ENCODE results near the gene CYP2R1. TPM values are rescaled to one million over a fixed set of nuclear protein-coding genes. Genes with fewer than 3 reads are reported as not detected.

The CYP2R1 gene
- total RNA-seq, 1 experiment from 2014 or later, result 5.6 TPM

DNA sequence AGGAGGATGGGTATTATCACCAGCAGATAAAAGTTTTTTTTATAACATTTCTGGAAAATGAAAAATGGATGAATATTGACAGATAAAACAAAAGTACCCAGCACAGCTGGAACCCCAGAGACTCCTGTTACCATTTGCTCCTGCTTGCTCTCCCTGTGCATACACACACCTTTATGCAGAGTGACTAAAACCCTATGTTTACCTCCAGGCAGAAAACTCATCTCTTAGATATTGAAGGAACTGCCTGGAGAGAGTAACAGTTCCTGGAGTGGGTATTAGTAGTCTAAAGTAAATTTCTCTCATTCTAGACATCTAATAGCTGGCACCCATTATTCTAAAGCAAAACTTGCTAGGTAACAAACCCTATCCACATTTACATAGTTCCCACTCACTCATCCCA lies 38.0 kb downstream of the CYP2R1 start:
- DNase-seq (ENCODE audit: low read depth), result no peak
- in situ Hi-C loops (cut with HindIII; ENCODE audit: low pct_unique_long_range_greater_than_20kb, low sequenced_read_pairs), result no loop called here

DNA sequence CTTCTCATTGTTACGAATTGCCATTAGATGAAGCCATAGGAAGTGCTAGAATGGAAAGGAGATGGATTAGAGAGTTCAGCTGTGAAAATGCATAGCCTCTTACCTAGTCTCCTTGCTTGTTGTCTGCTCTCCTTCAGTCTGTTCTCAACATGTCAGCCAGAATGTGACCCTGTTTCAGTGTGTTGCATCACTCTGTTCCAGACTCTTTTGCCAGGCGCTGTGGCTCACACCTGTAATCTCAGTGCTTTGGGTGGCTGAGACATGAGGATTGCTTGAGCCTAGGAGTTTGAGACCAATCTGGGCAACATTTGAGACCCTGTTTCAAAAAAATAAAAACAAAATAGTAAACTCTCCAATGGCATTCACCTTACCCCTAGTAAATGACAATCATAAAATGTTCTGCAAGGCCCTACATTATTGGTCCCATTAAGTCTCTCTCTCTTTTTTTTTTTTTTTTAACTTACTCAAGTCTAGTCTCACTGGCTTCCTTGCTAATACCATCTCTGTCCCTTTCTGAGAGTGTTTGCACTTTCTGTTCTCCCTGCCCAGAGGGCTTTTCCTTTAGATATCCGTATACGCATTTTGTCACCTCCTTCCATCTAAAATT lies 39.4 kb downstream of the CYP2R1 start:
- in situ Hi-C loops (cut with HindIII; ENCODE audit: low pct_unique_long_range_greater_than_20kb, low sequenced_read_pairs), result no loop called here
- DNase-seq (ENCODE audit: low read depth), result no peak

DNA sequence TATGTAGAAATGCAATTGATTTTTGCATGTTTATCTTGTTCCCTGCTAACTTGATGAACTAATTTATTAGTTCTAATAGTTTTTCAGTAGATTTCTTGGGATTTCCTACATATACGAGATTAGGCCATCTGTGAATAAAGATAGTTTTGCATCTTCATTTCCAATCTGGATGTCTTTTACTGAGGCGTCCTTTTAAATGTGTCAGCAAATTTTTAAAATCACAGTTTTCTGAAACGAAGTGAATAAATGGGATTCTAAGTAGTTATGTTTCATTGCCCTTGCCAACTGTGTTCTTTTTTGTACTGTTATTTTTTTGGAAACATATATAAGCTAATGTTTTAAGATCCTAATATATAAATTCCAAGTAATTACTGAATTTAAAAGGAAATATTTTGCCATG lies 50.0 kb downstream of the CYP2R1 start:
- no peak for DNase-seq (ENCODE audit: low read depth)
- in situ Hi-C loops (cut with HindIII; ENCODE audit: low pct_unique_long_range_greater_than_20kb, low sequenced_read_pairs), result no loop called here

DNA sequence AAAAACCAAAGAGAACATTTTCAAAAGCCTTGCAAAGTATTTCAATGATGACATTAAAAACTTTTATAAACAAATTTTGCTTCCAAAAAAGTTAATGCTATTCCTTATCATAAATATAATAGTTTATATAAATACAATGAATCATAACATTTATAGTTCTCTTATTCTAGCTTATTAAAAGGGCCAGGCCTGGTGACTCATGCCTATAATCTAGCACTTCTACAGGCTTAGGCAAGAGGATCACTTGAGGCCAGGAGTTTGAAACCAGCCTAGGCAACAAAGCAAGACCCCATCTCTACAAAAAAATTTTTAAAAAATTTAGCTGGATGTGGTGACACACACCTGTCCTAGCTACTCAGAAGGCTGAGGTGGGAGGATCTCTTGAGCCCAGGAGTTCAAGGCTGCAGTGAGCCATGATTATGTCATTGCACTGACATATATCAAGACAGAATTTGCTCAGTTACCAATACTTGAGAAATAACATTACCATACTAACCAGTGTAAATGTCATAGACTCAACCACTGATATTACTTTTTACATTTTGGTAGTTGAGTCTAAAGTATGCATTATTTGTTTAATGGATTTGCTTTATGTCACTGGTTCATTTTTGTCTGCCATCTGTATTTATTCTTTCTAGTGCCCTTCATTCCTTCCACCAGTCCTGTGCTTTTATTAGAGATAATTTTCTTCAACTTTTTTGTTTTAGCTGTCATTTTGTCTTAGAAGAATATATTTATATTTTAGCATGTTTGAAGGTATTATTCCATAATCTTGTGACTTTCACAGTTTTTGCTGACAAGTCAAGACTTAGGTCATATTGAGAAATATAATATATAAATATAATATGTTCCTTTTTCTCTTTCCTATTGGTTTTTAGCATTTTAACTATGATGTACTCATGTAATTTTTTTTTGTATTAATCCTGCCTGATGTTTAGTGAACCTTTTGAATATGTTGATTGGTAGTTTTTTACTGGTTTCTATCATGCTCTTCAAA lies 56.2 kb downstream of the CYP2R1 start:
- no peak for DNase-seq (ENCODE audit: low read depth)
- in situ Hi-C loops (cut with HindIII; ENCODE audit: low pct_unique_long_range_greater_than_20kb, low sequenced_read_pairs), result no loop called here

Other genes with a start within 250 kb of the CYP2R1 start
- gene PDE3B, start 248.4 kb downstream of the CYP2R1 start, total RNA-seq (2014; rRNA removed; shearing (Covaris generic); ENCODE audit: low replicate concordance), result 0.54 and 1.6 TPM in 2 replicates
- not detected in 2 replicates for gene CALCA, start 80.1 kb upstream of the CYP2R1 start, total RNA-seq (2014; rRNA removed; shearing (Covaris generic); ENCODE audit: low replicate concordance)
- not detected in 2 replicates for gene CALCB, start 181.4 kb upstream of the CYP2R1 start, total RNA-seq (2014; rRNA removed; shearing (Covaris generic); ENCODE audit: low replicate concordance)
- gene INSC, start 222.7 kb upstream of the CYP2R1 start, total RNA-seq (2014; rRNA removed; shearing (Covaris generic); ENCODE audit: low replicate concordance), result not detected in 2 replicates

All from Caki2 (cell line).